GM20000 (cell line): ENCODE results near the gene IL20RA.

ENCODE experiments used
- DNase-seq: peaks from one replicate; pipeline ENCODE4 v3.0.0; 2012; ENCODE audit warnings: low spot score
- TF ChIP-seq, protein P1 (sequence below): IDR thresholded peaks from 2 replicates; pipeline ENCODE4 v1.5.1; 2012; ENCODE audit warnings: mild to moderate bottlenecking, control low read depth; ENCODE audit errors: extremely low read depth, missing control alignments

Gene IL20RA

DNA sequence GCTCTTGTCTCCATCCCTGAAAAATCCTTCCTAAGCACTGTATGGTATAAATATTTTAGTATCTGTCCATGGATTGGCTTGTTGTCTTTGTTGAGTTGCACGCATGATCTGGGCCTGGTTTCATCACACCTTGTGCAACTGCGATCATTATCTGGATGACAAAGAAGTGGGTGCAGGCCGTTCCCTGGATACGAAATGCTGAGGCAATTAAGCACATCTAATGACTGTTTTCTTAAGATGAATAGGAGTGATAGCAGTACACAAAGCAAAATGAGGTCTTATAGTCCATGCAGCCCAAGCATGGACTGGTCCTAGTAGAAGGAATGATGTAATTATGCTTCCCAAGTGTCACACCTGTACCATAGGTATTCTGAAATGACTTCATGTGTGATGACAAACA is 74.8 kb downstream of the IL20RA start:
- DNase-seq, result no peak
- TF ChIP-seq, protein P1, sequence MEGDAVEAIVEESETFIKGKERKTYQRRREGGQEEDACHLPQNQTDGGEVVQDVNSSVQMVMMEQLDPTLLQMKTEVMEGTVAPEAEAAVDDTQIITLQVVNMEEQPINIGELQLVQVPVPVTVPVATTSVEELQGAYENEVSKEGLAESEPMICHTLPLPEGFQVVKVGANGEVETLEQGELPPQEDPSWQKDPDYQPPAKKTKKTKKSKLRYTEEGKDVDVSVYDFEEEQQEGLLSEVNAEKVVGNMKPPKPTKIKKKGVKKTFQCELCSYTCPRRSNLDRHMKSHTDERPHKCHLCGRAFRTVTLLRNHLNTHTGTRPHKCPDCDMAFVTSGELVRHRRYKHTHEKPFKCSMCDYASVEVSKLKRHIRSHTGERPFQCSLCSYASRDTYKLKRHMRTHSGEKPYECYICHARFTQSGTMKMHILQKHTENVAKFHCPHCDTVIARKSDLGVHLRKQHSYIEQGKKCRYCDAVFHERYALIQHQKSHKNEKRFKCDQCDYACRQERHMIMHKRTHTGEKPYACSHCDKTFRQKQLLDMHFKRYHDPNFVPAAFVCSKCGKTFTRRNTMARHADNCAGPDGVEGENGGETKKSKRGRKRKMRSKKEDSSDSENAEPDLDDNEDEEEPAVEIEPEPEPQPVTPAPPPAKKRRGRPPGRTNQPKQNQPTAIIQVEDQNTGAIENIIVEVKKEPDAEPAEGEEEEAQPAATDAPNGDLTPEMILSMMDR, result no peak

DNA sequence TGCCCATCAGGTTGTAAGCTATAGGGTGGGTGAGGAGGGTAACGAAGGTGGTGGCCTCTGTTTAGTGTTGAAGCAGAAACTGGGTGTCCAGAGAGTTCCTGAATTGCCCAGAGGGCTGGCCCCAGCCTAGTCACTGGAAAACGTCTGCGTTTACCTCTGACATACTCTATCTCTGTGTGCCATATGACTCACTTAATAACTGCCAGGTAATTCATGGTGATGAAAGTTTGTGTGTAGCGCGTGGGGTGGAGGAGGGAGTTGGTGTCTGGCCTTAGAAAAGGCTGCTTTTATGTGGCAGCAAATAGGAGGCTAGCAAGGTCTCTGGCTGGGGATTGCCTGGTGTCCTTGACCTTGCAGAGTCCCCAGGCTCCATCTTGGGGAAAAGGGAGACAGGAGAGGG is 75.3 kb downstream of the IL20RA start:
- TF ChIP-seq, protein P1, result no peak
- DNase-seq, result no peak

DNA sequence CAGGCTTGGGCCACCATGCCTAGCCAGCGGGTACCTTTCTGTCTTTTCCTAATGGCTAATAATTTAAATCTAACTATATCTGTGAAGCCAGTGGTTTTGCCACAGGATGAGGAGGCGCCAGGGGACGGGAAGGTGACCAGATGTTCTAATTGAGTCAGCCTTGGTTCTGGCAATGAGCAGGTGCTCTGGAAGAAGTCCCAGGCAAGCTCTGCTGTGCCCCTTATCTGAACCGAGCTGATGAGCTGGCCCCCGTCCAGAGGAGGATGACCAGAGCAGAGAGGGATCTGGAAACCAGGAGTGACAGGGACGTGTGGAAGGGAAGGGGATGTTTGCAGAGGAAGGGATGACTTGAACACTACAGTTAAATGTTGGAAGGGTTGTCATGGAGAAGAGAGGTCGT is 75.9 kb downstream of the IL20RA start:
- no peak for DNase-seq
- TF ChIP-seq, protein P1, result no peak

DNA sequence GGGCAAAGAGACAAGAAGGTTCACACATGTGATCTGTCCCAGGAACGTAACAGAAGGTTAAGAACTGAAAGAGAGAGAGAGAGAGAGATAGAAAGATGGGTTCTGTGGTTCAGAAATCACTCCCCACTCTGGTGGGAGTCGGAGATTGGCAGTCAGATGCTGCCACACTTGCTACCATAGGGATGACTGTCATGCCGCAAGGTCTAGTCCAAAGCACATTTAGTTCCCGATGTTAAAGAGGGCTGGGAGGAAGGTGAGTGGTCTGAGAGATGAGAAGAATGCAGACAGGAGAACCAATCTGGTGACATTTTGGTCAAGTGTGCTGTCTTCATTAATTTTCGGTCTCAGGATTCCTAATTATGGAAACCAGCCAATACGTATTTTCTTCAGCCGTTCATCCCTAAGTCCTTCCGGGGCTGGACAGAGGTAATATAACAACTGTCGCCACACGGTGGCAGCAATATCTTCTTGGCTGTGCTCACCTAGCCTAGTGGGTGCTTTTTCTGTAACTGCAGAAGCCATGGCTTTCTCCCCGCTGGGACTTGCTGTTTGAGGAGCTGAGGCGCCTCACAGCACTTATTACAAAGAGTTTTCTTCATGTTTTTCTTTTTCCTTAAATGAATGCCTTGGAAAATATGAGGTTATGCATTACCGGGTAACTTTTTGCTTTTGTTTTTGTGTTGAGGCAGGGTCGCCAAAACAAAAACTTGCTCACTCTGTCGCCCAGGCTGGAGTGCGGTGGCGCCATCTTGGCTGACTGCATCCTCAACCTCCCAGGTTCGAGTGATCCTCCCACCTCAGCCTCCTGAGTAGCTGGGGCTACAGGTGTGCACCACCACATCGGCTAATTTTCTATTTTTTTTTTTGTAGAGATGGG is 76.7 kb downstream of the IL20RA start:
- TF ChIP-seq, protein P1, result peak; percentile 45
- peak; percentile 86 for DNase-seq

DNA sequence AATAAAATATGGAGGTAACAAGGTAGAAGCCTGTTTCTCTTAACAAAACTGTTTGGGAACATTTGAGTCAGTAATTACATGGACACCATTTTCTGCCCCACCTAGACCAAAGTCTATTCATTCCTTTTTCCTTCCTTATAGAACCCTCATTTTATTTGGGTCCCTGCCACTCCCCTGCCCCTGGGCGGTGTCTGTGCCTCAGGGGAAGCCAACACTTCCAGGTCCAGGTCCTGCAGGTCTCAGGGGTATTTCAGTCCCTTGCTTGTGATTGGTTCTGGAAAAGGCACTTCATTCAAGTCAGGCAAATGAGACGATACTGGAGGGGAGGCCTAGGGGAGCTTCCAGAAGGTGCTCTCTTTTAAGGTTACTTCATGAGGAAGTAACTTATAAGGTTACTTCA is 80.4 kb downstream of the IL20RA start:
- TF ChIP-seq, protein P1, result no peak
- no peak for DNase-seq

DNA sequence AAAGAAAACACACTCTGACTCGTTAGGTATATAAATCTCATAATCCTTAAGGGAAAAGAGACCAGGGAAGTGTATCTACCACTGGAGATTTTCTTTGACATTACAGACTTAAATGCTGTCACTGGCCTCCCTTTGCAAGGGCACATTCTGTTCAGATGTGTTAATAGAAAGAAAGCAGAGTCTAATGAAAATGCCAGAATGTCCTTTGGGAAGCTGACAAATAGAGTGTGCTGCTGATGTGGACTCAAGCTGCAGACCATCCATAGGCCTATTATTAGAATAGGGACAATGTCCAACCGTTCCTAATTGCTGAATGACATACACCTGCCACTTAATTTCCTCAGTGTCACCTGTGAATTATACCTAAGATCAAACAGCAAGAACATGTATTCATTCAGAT is 81.5 kb downstream of the IL20RA start:
- TF ChIP-seq, protein P1, result no peak
- DNase-seq, result no peak

DNA sequence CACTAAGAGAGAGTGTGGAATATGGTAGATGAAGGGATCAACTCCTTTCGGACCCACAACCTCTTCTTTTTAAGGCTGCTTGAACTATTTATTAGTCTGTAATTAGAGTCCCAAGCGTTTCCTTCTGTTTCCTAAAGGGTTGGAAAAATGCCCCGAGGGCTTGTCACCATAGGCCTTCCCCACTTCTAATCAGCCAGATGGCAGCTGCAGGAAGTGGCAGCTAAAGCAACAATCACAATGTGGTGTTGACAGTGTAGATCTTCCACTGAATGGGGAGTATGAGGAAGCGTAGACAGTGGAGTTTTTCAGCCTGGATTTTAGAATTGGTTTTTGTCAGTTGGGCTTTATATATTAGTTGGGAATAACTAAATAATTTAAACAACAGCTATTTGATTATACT is 82.1 kb downstream of the IL20RA start:
- no peak for DNase-seq

More for the DNA sequence above, 82.1 kb downstream of the IL20RA start:
- TF ChIP-seq, protein P1, result no peak
